ENCODE data around the gene GNAZ.

The GNAZ gene

GRCh38 chr22:23091760-23092159, 21.4 kb downstream of the GNAZ start:
- H3F3A ChIP-seq (ENCODE audit: insufficient read depth, low read length), result no peaks in the 10 kb centered on the region
- H3K9ac ChIP-seq (ENCODE audit: low read length), result no peak overlapping the region
- H3K4me1 ChIP-seq (ENCODE audit: low read length), result no peaks in the 10 kb centered on the region
- no peaks in the 10 kb centered on the region for H3K9me2 ChIP-seq (replicated peaks; ENCODE audit: insufficient read depth, low read length)
- no peaks in the 10 kb centered on the region for H3K9me3 ChIP-seq (replicated peaks; ENCODE audit: insufficient read depth, low read length)
- H3K27ac ChIP-seq (ENCODE audit: low read length), result no peak overlapping the region
- no peak overlapping the region for H3K4me2 ChIP-seq (ENCODE audit: low read depth, low read length)
- no peak overlapping the region for H2AFZ ChIP-seq (ENCODE audit: low read length)
- H3K79me2 ChIP-seq (ENCODE audit: low read length), result no peaks in the 10 kb centered on the region
- no peaks in the 10 kb centered on the region for H4K20me1 ChIP-seq (ENCODE audit: insufficient read depth, low read length)
- no peak for DNase-seq
- TF ChIP-seq EZH2 (optimal IDR thresholded peaks at IDR 0.05; ENCODE audit: low read depth, low read length) (no peak), CTCF (IDR thresholded peaks at IDR 0.05; ENCODE audit: low read length) (no peak), EZH2phosphoT487 (IDR thresholded peaks at IDR 0.05; ENCODE audit: low read length) (no peak)
- no peaks in the 10 kb centered on the region for H3K36me3 ChIP-seq (replicated peaks; ENCODE audit: insufficient read depth, low read length)
- H3K4me3 ChIP-seq (ENCODE audit: low read length), result no peak overlapping the region
- H3K27me3 ChIP-seq (replicated peaks; ENCODE audit: insufficient read depth, low read length), result no peaks in the 10 kb centered on the region

GRCh38 chr22:23092217-23092955, 22.1 kb downstream of the GNAZ start:
- no peak for DNase-seq
- no peak overlapping the region for H2AFZ ChIP-seq (ENCODE audit: low read length)
- no peak overlapping the region for H3K4me2 ChIP-seq (ENCODE audit: low read depth, low read length)
- no peak overlapping the region for H3K4me3 ChIP-seq (ENCODE audit: low read length)
- no peaks in the 10 kb centered on the region for H3K79me2 ChIP-seq (ENCODE audit: low read length)
- H3K27me3 ChIP-seq (replicated peaks; ENCODE audit: insufficient read depth, low read length), result no peaks in the 10 kb centered on the region
- no peaks in the 10 kb centered on the region for H3K36me3 ChIP-seq (replicated peaks; ENCODE audit: insufficient read depth, low read length)
- no peaks in the 10 kb centered on the region for H4K20me1 ChIP-seq (ENCODE audit: insufficient read depth, low read length)
- no peaks in the 10 kb centered on the region for H3K4me1 ChIP-seq (ENCODE audit: low read length)
- H3F3A ChIP-seq (ENCODE audit: insufficient read depth, low read length), result no peaks in the 10 kb centered on the region
- H3K9ac ChIP-seq (ENCODE audit: low read length), result no peak overlapping the region
- no peaks in the 10 kb centered on the region for H3K9me2 ChIP-seq (replicated peaks; ENCODE audit: insufficient read depth, low read length)
- TF ChIP-seq EZH2phosphoT487 (IDR thresholded peaks at IDR 0.05; ENCODE audit: low read length) (no peak), EZH2 (optimal IDR thresholded peaks at IDR 0.05; ENCODE audit: low read depth, low read length) (no peak), CTCF (IDR thresholded peaks at IDR 0.05; ENCODE audit: low read length) (no peak)
- H3K27ac ChIP-seq (ENCODE audit: low read length), result no peak overlapping the region
- no peaks in the 10 kb centered on the region for H3K9me3 ChIP-seq (replicated peaks; ENCODE audit: insufficient read depth, low read length)

- Histone ChIP-seq H3K4me3 (ENCODE audit: low read length) (no peak overlapping the region), H3K36me3 (replicated peaks; ENCODE audit: insufficient read depth, low read length) (no peaks in the 10 kb centered on the region), H3K27me3 (replicated peaks; ENCODE audit: insufficient read depth, low read length) (no peaks in the 10 kb centered on the region), H3K9ac (ENCODE audit: low read length) (no peak overlapping the region), H3K27ac (ENCODE audit: low read length) (no peak overlapping the region), H4K20me1 (ENCODE audit: insufficient read depth, low read length) (no peaks in the 10 kb centered on the region), H3K9me3 (replicated peaks; ENCODE audit: insufficient read depth, low read length) (no peaks in the 10 kb centered on the region), H3K4me2 (ENCODE audit: low read depth, low read length) (no peak overlapping the region), H3K4me1 (ENCODE audit: low read length) (no peaks in the 10 kb centered on the region), H2AFZ (ENCODE audit: low read length) (no peak overlapping the region), H3F3A (ENCODE audit: insufficient read depth, low read length) (no peaks in the 10 kb centered on the region), H3K9me2 (replicated peaks; ENCODE audit: insufficient read depth, low read length) (no peaks in the 10 kb centered on the region), H3K79me2 (ENCODE audit: low read length) (no peaks in the 10 kb centered on the region)
- no peak for TF ChIP-seq CTCF (IDR thresholded peaks at IDR 0.05; ENCODE audit: low read length)
- TF ChIP-seq EZH2 (optimal IDR thresholded peaks at IDR 0.05; ENCODE audit: low read depth, low read length), result no peak
- no peak for TF ChIP-seq EZH2phosphoT487 (IDR thresholded peaks at IDR 0.05; ENCODE audit: low read length)
- DNase-seq, result no peak
Observed at GRCh38 chr22:23093051-23093788, 22.9 kb downstream of the GNAZ start.
